ENCODE measurements around the gene ABCA2.

DNA sequence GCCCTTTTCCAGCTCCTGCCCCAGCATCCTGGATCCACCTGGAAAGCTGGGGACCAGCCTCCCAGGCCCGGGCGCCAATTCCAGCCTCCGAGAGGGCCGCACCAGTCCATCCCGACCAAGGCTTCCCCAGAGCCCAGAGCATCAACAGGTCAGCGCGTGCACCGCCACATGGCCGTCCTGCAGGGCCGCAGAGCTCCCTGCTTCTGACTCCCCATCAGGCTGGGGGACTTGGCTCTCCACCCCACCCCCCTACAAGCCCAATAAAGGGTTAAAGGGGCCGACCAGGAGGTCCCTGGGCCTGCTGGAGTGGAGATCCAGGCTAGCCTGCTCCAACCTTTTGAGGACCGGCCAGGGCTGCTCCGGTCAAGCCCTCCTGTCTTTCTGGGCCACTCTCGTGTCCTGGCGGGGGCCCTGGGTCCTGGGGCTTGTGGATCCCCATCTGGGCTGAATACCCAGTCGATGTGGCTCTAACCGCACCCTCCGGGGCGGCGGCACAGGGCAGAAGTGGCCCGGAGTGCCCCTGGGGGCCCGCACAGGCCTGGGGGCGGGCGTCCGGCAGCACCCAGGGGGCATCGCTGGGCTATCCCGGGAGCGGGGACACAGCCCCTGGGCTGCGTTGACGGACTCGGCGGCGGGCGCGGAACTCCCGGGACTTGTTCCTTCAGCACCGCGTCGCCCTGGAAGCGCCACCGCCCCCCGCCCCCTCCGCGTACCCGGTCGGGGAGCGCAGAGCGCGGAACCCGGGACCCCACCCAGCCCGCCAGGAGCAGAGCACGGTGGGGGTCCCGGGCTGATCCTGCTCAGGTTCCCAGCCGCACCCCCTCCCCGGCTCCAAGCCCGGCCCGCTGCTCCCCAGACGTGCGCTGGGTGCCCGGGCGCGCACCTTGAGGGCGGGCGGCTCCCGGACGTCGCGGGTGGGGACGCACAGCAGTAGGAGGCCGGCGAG is 25.2 kb upstream of the ABCA2 start:
- TF ChIP-seq USF2 (CRISPR knock-in tag; IDR thresholded peaks at IDR 0.05) (no peak), NR2C2 (CRISPR knock-in tag; IDR thresholded peaks at IDR 0.05) (no peak), MAX (CRISPR knock-in tag; IDR thresholded peaks at IDR 0.05) (no peak), ATF2 (CRISPR knock-in tag; IDR thresholded peaks at IDR 0.05; ENCODE audit: borderline replicate concordance, low read depth) (no peak), SP1 (CRISPR knock-in tag; conservative IDR thresholded peaks at IDR 0.05) (no peak), PRDM15 (CRISPR knock-in tag; IDR thresholded peaks at IDR 0.05) (no peak), HMGXB4 (CRISPR knock-in tag; IDR thresholded peaks at IDR 0.05) (no peak; the same call in 1 of the 2 replicates), ETV6 (CRISPR knock-in tag; IDR thresholded peaks at IDR 0.05) (no peak), ZNF263 (CRISPR knock-in tag; IDR thresholded peaks at IDR 0.05; ENCODE audit: low read depth) (no peak), ELF4 (CRISPR knock-in tag; IDR thresholded peaks at IDR 0.05; ENCODE audit: low read depth) (no peak)
- TF ChIP-seq, protein P1, sequence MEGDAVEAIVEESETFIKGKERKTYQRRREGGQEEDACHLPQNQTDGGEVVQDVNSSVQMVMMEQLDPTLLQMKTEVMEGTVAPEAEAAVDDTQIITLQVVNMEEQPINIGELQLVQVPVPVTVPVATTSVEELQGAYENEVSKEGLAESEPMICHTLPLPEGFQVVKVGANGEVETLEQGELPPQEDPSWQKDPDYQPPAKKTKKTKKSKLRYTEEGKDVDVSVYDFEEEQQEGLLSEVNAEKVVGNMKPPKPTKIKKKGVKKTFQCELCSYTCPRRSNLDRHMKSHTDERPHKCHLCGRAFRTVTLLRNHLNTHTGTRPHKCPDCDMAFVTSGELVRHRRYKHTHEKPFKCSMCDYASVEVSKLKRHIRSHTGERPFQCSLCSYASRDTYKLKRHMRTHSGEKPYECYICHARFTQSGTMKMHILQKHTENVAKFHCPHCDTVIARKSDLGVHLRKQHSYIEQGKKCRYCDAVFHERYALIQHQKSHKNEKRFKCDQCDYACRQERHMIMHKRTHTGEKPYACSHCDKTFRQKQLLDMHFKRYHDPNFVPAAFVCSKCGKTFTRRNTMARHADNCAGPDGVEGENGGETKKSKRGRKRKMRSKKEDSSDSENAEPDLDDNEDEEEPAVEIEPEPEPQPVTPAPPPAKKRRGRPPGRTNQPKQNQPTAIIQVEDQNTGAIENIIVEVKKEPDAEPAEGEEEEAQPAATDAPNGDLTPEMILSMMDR (IDR thresholded peaks at IDR 0.05) = no peak
